Central memory CD4-positive, alpha-beta T cell (primary cell): ENCODE results near the gene CETP.
"Not testable (repeated sequence)": the region's sequence is repeated elsewhere in the genome, so short reads cannot be mapped to it uniquely, and the experiment has no call there.

Source experiments
- DNase-seq: peaks from one replicate; pipeline ENCODE4 v3.0.0; 2022

Gene CETP

GRCh38 chr16:56964243-56965148, 2.7 kb downstream of the CETP start:
- peak; percentile 88 for DNase-seq

GRCh38 chr16:56965149-56966092, 3.7 kb downstream of the CETP start:
- DNase-seq, result no peak

DNA sequence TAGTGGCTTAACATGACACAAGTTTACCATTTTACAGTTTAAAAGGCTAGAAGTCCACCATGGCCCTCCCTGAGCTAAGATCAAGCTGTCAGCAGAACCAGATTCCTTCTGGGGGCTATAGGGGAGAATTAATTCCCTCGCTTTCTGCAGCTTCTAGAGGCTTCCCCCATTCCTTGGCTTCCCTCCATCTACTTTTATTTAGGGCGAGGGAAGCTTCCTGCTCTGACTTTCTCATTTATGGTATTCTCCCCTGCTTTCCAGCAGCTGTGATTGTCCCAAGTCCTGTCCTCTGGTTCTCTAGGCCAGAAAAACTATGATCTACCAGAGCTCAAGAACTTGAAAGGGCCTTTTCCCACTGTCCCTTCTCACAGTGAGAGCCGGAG, 4.3 kb downstream of the CETP start:
- no peak for DNase-seq

DNA sequence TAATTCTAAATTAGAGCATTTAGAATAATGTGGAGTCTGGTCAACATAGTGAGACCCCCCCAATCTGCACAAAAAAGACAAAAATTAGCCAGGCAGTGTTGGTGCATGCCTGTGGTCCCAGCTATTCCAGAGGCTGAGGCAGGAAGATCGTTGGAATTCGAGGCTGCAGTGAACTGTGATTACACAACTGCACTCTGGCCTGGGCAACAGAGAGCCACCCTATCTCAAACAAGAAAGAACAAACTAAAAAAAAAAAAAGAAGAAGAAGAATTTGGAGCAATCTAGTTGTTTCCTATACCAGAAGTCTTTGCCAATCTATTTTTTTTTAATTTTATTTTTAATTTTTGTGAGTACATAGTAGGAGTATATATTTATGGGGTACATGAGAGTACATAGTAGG, 6.0 kb downstream of the CETP start:
- no peak for DNase-seq

DNA sequence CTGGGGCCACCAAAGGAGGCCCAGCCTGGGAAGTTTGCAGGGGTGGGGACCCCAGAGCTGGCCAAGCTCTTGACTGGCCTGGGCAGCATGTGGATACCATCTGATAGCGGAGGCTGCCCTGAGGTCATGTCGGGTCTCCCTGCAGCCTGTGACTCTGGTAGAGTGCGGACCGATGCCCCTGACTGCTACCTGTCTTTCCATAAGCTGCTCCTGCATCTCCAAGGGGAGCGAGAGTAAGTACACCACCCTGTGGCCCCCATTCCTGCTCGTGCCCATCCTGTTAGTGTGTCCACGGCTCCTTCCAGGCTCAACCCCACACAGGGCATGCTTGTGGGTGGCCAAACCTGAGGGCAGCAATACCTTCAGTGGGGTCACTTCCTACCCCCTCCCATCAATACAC, 8.0 kb downstream of the CETP start:
- DNase-seq, result no peak

DNA sequence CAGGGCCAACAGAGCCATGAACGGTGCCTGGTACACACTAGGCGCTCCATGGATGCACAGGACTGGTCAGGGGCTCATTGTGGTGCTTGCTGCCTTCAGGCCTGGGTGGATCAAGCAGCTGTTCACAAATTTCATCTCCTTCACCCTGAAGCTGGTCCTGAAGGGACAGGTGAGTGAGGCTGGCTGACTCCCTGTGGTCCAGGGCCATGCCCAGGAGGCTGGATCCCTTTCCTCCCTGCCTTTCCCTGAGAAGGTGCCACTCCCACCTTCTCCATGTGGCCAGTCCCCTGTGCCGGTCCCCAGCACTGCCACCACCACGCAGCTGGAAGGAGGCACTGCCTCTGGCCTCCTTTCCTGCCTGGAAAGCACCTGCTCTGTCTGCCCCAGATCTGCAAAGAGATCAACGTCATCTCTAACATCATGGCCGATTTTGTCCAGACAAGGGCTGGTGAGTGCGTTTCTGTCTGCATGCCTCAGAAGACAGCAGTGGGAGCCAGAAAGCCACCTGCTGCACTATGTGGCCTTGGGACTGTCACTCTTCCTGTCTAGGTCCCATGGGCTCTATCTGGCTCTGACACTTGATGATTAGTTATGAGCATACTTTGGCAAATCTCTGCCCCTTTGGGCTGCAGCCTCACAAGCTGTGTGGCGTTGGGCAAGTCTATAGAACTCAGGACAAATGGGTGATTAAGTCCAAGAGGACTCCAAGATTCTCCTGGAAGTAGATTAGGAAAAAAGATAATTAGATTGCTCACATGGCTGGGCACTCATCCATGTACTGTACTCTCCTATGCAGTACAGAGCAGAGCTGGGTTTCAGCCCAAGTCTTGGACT, 9.4 kb downstream of the CETP start:
- peak; percentile 49 for DNase-seq

GRCh38 chr16:56971768-56972043, 10.0 kb downstream of the CETP start:
- DNase-seq, result no peak

DNA sequence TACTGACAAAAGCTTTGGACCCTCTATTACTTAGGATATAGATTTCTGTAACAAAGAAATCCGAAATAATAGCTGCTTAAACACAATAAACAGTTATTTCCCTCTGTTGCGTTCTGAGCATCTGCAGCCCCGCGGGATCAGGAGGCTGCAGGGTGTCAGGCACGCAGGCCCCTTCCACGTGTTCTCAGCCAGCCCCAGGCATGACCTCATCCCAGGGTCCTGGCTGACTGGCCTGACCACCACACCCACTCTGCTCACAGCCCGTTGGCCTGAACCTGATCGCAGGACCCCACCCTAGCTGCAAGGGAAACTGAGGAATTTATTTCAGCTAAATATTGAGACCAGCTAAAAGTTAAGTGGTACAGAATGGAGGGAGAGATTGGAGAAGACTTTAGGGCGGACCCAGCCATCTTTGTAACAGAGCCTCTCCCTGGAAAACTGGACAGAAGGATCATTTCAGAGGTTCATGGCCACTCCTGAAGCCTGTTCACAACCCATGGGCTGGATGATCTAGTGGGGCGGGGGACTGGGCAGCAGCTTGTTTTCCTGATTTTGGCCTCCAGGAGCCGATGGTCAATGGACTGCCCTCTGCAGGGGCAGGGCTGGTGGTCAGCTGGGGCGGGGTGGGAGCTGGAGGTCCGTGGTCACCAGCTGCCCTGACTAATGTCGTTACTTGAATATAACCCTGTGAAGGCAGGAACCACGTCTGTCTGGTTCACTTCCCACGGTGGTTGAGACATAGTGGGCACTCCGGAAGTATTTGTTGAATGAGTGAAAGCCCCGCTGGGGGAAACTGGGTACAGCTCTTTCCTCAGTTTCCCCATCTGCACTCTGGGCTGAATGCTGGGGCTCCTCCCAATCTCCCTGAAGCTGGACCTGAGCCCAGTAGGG, 10.9 kb downstream of the CETP start:
- no peak for DNase-seq

GRCh38 chr16:56973294-56973689, 11.5 kb downstream of the CETP start:
- no peak for DNase-seq

- DNase-seq, result not testable (repeated sequence)
These were observed 12.1 kb downstream of the CETP start for GRCh38 chr16:56973899-56974298.

DNA sequence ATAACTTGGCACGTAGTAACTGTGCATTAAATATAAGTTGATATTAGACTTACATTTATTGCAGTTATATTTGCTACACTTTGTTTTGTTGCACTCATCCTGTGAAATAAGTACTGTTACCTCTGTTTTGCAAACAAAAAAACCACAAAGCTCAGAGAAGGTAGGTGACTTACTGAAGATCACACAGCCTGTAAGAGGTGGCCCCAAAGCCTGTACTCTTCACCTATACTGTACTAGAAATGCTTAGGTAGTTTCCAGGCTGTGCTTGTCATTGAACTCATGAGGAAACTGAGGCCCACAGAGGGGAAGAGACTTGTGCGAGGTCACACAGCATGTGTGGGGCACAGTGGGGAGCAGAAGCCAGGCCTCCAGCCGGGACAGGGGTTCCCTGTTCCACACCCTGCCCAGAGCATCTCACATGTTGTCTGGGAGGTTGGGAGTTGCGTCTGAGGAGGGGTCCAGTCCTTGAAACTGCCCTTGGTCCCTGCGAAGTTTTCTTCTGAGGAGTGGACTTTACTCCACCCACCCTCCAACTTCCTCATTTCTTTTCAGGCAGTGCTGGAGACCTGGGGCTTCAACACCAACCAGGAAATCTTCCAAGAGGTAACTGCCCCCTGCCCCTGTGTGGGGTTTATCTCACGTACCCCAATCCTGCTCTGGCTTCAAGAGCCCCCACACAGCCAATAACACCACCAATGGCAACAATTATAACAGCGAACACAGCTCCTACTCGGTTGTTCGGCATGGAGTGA, 13.0 kb downstream of the CETP start:
- DNase-seq, result no peak

DNA sequence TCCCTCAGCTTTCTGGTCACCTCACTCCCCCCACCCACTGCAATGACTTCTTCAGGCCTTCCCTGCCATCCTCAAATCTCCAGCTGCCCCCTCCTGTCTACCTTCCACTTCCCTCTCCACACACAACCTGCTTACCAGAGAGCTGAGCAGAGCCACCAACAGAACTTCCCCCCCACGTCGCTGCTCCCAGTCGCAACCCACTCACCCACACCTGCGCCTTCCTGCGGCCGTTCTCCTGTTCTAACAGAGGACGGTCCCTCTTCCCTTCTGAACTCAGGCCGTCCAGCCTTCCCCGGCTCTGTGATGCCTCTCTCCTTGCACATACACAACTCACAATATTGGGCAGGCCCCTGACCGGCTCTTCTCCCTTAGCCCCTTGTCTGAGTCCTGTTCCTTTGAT, 14.0 kb downstream of the CETP start:
- no peak for DNase-seq

- no peak for DNase-seq
These were observed 15.5 kb downstream of the CETP start for GRCh38 chr16:56977216-56977615.

DNA sequence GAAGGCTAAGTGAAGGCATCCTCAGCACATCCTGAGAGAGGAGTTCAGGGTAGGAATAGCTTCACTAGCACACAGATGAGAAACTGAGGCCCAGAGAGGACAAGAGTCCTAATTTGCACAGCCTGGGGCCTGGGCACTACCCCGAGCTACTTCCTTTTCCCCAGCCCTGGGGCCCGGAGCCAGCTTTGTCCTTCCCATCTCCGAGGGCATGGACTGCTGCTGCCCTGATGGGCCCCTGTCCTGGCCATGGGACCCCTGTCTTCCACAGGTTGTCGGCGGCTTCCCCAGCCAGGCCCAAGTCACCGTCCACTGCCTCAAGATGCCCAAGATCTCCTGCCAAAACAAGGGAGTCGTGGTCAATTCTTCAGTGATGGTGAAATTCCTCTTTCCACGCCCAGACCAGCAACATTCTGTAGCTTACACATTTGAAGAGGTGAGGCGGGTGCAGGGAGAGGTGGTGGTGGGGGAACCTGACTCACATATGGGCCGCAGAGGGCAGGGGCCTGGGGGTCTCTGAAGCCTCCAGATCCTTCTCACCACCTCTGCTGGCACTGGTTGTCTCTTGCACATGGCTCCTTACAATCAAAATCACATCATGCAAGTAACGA, 16.2 kb downstream of the CETP start:
- DNase-seq, result no peak

DNA sequence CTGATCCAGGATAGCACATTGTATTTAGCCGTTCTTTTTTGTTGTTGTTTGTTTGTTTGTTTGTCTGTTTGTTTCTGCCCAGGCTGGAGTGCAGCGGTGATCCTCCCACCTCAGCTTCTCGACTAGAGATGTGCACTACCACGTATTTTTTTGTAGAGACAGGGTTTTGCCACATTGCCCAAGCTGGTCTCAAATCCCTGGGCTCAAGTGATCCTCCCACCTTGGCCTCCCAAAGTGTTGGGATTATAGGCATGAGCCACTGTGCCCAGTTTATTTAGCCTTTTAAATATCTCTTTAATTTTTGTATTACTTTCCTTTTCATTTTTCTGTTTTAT, 18.4 kb downstream of the CETP start:
- no peak for DNase-seq

DNA sequence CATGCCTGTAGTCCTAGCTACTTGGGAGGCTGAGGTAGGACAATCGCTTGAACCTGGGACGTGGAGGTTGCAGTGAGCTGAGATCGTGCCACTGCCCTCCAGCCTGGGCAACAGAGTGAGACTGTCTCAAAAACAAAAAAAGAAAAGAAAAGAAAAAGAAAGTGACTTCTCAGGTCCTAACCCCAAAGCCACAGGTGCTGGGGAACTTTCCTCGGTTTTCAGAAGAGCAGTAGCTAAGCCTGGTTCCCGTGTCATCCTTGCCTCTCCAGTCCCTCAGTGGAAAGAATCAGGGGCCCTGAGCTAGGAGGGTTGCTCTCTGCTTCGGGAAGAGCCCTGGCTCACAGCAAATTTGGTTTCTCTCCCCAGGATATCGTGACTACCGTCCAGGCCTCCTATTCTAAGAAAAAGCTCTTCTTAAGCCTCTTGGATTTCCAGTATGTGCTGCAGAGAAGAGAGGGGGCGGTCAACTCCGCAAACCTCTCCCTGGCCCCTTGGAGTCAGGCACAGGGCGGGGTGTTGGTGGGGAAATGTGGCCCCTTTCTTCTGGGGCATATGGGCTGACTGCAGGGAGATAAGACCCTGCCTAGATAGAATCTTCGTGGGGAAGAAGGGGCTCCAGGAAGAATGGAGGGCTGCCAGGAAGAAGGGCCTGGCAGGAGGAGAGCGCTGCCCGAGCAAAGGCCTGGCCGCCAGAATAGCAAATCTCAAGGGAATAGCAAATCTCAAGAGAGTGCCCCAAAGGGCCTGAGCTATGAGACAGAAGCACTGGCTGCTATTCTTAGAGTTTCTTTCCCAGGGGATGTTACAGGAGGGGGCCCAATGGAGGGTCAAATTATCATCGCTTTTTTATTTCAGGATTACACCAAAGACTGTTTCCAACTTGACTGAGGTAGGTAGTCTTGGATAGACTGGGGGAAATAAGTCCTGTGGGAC, 19.3 kb downstream of the CETP start:
- no peak for DNase-seq

DNA sequence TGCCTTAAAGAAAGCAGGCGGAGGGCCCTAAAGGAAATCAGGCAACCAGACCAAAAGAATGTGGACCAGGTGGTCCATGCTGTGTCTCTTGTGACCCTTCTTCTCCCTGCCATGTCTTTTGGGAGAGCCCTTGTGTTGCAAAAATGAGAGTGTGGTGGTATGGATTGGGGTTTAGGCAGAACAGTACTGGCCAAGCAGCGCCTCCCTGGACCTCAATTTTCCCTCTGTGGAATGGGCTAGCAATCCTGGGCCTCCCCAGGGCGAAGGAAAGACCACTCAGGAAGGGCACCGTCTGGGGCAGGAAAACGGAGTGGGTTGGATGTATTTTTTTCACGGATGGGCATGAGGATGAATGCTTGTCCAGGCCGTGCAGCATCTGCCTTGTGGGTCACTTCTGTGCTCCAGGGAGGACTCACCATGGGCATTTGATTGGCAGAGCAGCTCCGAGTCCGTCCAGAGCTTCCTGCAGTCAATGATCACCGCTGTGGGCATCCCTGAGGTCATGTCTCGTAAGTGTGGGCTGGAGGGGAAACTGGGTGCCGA, 20.1 kb downstream of the CETP start:
- no peak for DNase-seq

DNA sequence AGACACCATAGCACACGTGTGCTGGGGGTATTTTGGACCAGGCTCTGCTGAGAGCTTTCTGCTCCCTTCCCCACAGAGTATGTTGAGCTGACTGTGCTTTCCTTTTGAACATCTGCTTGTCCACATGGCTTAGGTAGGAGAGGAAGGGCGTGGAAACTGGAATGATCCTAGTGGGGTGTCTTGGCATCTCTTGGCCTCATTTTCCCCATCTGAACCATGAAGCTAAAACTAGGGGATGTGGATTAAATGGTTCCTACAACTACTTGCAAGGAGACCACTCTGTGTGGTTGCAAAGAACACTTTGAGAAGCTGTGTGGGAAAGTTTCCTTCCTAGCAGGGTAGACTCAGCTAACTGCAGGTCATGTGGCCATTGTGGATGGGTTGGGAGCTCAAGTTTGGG, 20.9 kb downstream of the CETP start:
- no peak for DNase-seq

- DNase-seq, result no peak
These were observed 21.5 kb downstream of the CETP start for GRCh38 chr16:56983211-56983751.
